CD4-positive, alpha-beta T cell (primary cell): Measurements from ENCODE around the gene LRRC8D. TPM values are rescaled to one million over a fixed set of nuclear protein-coding genes. Genes with fewer than 3 reads are reported as not detected.
"Not testable (repeated sequence)": the region's sequence is repeated elsewhere in the genome, so short reads cannot be mapped to it uniquely, and the experiment has no call there.

Source experiments
- ATAC-seq: fragments of 200-7000 bp; cut with Tn5 transposase; one replicate; pipeline ENCODE4 v1.10.0; 2022; ENCODE audit warnings: mild to moderate bottlenecking; ENCODE audit not compliant: poor library complexity
- CTCF ChIA-PET: fragments of 350-600 bp; sonication (Branson Sonifier 250); formaldehyde crosslinking; loops from one replicate; lab custom pipeline; 2021; ENCODE audit warnings: antibody characterized with exemption, inconsistent platforms; lab: Charles Lee
- POLR2A ChIA-PET: fragments of 350-600 bp; sonication (Branson Sonifier 250); formaldehyde crosslinking; loops from one replicate; lab custom pipeline; 2021; ENCODE audit warnings: antibody characterized with exemption, inconsistent platforms; lab: Charles Lee
- DNase-seq, 14 experiments: peaks; one replicate each; pipeline ENCODE4 v3.0.0-alpha.2; 2013 to 2020; ENCODE audit warnings: mixed read lengths in 2 of 14
- H3K27ac ChIP-seq, 2 donors: one replicate each; pipeline versions ENCODE4 v1.5.1 to v1.7.0; 2013; ENCODE audit warnings: low read length in 2 of 2, low read depth in 1 of 2, mild to moderate bottlenecking in 1 of 2
- H3K27me3 ChIP-seq, 2 experiments: 1 replicate in 1 of 2; 2 replicates in 1 of 2; pipeline versions ENCODE4 v1.6.1 to v1.7.0; 2013; ENCODE audit warnings: low read length in 2 of 2, control low read depth in 1 of 2, mild to moderate bottlenecking in 1 of 2, moderate library complexity in 1 of 2; ENCODE audit not compliant: insufficient read depth in 2 of 2, control insufficient read depth in 1 of 2
- H3K36me3 ChIP-seq: one replicate; pipeline ENCODE4 v1.6.1; 2013; ENCODE audit warnings: low read length, control low read depth; ENCODE audit not compliant: insufficient read depth
- H3K4me1 ChIP-seq: one replicate; pipeline ENCODE4 v1.6.1; 2013; ENCODE audit warnings: low read length, control low read depth; ENCODE audit not compliant: insufficient read depth
- H3K4me3 ChIP-seq: one replicate; pipeline ENCODE4 v1.5.1; 2013; ENCODE audit warnings: mild to moderate bottlenecking, low read length, moderate library complexity
- H3K9me3 ChIP-seq, 2 experiments: 1 replicate in 1 of 2; 2 replicates in 1 of 2; pipeline versions ENCODE4 v1.6.1 to v1.7.0; 2013; ENCODE audit warnings: low read length in 2 of 2, mild to moderate bottlenecking in 2 of 2, control low read depth in 1 of 2, moderate library complexity in 1 of 2; ENCODE audit not compliant: control insufficient read depth in 1 of 2, insufficient read depth in 1 of 2
- H3K27ac Mint-ChIP-seq: one replicate; pipeline ENCODE4 v1.8.0; 2020; ENCODE audit warnings: mixed read lengths
- H3K27me3 Mint-ChIP-seq: one replicate; pipeline ENCODE4 v1.8.0; 2021; ENCODE audit warnings: mixed read lengths
- H3K36me3 Mint-ChIP-seq: one replicate; pipeline ENCODE4 v1.8.0; 2021; ENCODE audit warnings: low read depth, mixed read lengths
- H3K4me1 Mint-ChIP-seq: one replicate; pipeline ENCODE4 v1.8.0; 2021; ENCODE audit warnings: low read depth, mixed read lengths
- H3K4me3 Mint-ChIP-seq: one replicate; pipeline ENCODE4 v1.8.0; 2020; ENCODE audit warnings: mild to moderate bottlenecking, mixed read lengths
- H3K9me3 Mint-ChIP-seq: one replicate; pipeline ENCODE4 v1.8.0; 2020; ENCODE audit warnings: mixed read lengths
- intact Hi-C, 2 experiments: fragments of 100-400 bp; cut with DNase I in 1 of 2; cut with micrococcal nuclease in 1 of 2; formaldehyde crosslinking; loops; one replicate each; pipeline versions ENCODE4 v1.15.1 to v1.9.0; 2023 to 2025; cut with DNase I, micrococcal nuclease
- total RNA-seq, 174 experiments: library from RNA in 2 of 174; stranded (reverse) in 2 of 174; gene quantifications; one replicate each; pipeline ENCODE4 v1.2.3 and lab custom pipeline; 2021 to 2026
- TF ChIP-seq, protein P1 (sequence below): fragments of 200-600 bp; IDR thresholded peaks from one replicate; pipeline ENCODE4 v1.8.0; 2022; ENCODE audit warnings: antibody characterized with exemption, mild to moderate bottlenecking

LRRC8D gene
- total RNA-seq, 2 experiments from 2014 or later = 15.5 to 18.2 TPM

DNA sequence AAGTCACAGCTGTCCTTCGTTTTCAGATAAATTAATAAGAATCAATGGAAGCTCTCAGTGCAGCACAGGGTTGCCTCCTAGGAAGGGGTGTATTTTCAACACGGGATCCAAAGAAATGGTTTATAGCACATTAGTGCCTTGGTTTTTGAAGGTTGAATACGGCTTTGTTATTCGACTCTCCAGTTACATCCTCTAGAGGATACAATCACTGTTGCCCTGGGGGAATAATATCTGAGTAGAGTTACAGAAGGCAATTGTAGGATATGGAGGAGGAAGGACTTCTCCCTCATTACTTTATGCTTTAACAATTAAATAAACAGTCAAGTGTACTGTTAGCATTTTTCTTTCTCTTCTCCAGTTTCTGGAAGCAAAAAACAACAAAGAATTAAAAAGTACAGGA lies 159.8 kb downstream of the LRRC8D start:
- Histone ChIP-seq H3K27ac (no peak overlapping the region), H3K4me3 (no peak overlapping the region), H3K36me3 (no peaks in the 10 kb centered on the region), H3K4me1 (no peaks in the 10 kb centered on the region), H3K9me3 (no peaks in the 10 kb centered on the region), H3K27me3 (no peaks in the 10 kb centered on the region)
- H3K4me3 Mint-ChIP-seq = no peak overlapping the region
- H3K36me3 Mint-ChIP-seq = no peaks in the 10 kb centered on the region
- H3K27me3 Mint-ChIP-seq = no peaks in the 10 kb centered on the region
- no peaks in the 10 kb centered on the region for H3K4me1 Mint-ChIP-seq
- DNase-seq (no peak), ATAC-seq (no peak)
- intact Hi-C loops = no loop called here
- POLR2A ChIA-PET = no interaction called here
- no peak overlapping the region for H3K27ac Mint-ChIP-seq
- TF ChIP-seq, protein P1, sequence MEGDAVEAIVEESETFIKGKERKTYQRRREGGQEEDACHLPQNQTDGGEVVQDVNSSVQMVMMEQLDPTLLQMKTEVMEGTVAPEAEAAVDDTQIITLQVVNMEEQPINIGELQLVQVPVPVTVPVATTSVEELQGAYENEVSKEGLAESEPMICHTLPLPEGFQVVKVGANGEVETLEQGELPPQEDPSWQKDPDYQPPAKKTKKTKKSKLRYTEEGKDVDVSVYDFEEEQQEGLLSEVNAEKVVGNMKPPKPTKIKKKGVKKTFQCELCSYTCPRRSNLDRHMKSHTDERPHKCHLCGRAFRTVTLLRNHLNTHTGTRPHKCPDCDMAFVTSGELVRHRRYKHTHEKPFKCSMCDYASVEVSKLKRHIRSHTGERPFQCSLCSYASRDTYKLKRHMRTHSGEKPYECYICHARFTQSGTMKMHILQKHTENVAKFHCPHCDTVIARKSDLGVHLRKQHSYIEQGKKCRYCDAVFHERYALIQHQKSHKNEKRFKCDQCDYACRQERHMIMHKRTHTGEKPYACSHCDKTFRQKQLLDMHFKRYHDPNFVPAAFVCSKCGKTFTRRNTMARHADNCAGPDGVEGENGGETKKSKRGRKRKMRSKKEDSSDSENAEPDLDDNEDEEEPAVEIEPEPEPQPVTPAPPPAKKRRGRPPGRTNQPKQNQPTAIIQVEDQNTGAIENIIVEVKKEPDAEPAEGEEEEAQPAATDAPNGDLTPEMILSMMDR = no peak
- CTCF ChIA-PET = no interaction called here
- no peaks in the 10 kb centered on the region for H3K9me3 Mint-ChIP-seq

DNA sequence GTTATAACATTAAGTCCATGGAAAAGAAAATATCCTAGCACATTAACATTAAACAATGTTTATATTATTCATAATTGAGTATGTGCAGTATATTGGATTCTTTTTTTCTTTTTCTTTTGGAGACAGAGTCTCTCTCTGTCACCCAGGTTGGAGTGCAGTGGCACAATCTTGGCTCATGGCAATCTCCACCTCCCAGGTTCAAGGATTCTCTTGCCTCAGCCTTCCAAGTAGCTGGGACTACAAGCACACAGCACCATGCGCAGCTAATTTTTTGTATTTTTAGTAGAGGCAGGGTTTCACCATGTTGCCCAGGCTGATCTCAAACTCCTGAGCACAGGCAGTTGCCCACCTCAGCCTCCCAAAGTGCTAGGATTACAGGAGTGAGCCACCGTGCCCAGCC lies 162.0 kb downstream of the LRRC8D start:
- CTCF ChIA-PET, H3K27me3 Mint-ChIP-seq, H3K4me3 ChIP-seq, intact Hi-C loops, H3K27ac Mint-ChIP-seq, POLR2A ChIA-PET, ATAC-seq, H3K36me3 ChIP-seq, H3K4me3 Mint-ChIP-seq, H3K36me3 Mint-ChIP-seq, H3K27me3 ChIP-seq, H3K4me1 Mint-ChIP-seq, H3K27ac ChIP-seq, H3K9me3 Mint-ChIP-seq, H3K9me3 ChIP-seq, H3K4me1 ChIP-seq, DNase-seq: not testable (repeated sequence)

DNA sequence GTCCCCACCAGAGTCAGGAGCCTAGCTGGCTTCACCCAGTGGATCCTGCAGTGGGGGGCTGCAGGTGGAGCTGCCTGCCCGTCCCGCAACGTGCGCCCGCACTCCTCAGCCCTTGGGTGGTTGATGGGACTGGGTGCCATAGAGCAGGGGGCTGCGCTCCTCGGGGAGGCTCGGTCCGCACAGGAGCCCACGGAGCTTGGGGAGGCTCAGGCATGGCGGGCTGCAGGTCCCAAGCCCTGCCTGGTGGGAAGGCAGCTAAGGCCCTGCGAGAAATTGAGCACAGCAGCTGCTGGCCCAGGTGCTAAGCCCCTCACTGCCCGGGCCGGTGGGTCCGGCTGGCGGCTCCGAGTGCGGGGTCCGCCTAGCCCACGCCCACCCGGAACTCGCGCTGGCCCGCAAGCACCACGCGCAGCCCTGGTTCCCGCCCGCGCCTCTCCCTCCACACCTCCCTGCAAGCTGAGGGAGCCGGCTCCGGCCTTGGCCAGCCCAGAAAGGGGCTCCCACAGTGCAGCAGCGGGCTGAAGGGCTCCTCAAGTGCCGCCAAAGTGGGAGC lies 163.8 kb downstream of the LRRC8D start:
- H3K36me3 Mint-ChIP-seq, H3K4me3 ChIP-seq, H3K27ac Mint-ChIP-seq, H3K27ac ChIP-seq, CTCF ChIA-PET, H3K4me3 Mint-ChIP-seq, POLR2A ChIA-PET, DNase-seq, H3K27me3 Mint-ChIP-seq, H3K4me1 Mint-ChIP-seq, ATAC-seq, H3K4me1 ChIP-seq, H3K9me3 Mint-ChIP-seq, H3K9me3 ChIP-seq, H3K27me3 ChIP-seq, H3K36me3 ChIP-seq: not testable (repeated sequence)
- intact Hi-C loops = loop anchor here (5.0 kb wide), 2 partner anchors 162 to 502 kb away; partner anchors contain the start of gene LRRC8D (in 1 of the 2)

DNA sequence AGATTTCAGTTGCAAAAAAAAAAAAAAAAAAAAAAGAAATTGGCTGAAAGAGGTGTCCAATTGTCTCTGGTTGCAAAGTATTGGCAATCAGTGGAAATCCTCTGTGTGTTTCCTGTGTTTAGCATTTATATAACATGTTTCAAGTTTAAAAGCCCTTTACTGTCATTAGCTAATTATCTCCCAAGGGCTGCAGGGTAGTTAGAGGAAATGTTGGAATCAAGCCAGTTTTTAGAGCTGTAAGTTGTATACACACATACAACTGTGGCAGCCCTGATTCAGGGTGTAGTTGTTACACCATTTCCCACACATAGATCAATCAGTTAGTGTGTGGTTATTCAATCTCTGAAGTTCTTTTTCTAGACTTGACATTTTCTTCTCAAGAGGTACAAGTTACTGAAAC lies 165.2 kb downstream of the LRRC8D start:
- ChIA-PET CTCF (interaction anchor here (0.6 to 3.5 kb wide), 4 partner anchors 42 to 206 kb away, joined by 3 to 24 read pairs (median 4); no protein-coding TSS in a partner anchor), POLR2A (interaction anchor here (0.7 to 1.1 kb wide), 2 partner anchors 143 to 1013 kb away, joined by 3 to 6 read pairs; no protein-coding TSS in a partner anchor)
- DNase-seq (no peak), ATAC-seq (no peak)
- Histone ChIP-seq H3K9me3 (no peaks in the 10 kb centered on the region), H3K4me1 (no peaks in the 10 kb centered on the region), H3K4me3 (no peak overlapping the region), H3K27ac (no peak overlapping the region), H3K27me3 (no peaks in the 10 kb centered on the region), H3K36me3 (no peaks in the 10 kb centered on the region)
- Mint-ChIP-seq H3K36me3 (no peaks in the 10 kb centered on the region), H3K27ac (no peak overlapping the region), H3K4me3 (no peak overlapping the region), H3K9me3 (no peaks in the 10 kb centered on the region), H3K27me3 (no peaks in the 10 kb centered on the region), H3K4me1 (no peaks in the 10 kb centered on the region)
- intact Hi-C loops = loop anchor here (2.0 to 5.0 kb wide), 4 partner anchors 164 to 504 kb away; partner anchors contain the start of gene LRRC8D (in 1 of the 2)
- TF ChIP-seq, protein P1 = no peak

Other genes starting within 250 kb of the LRRC8D start
- gene LRRC8C, start 187.9 kb upstream of the LRRC8D start, total RNA-seq = 10 to 100 TPM; 28.4 to 30.2 TPM
- 10 to 100 TPM; 56.2 to 58.7 TPM for gene ZNF326, start 174.1 kb downstream of the LRRC8D start, total RNA-seq